ENCODE measurements around the gene ST6GALNAC3.

DNA sequence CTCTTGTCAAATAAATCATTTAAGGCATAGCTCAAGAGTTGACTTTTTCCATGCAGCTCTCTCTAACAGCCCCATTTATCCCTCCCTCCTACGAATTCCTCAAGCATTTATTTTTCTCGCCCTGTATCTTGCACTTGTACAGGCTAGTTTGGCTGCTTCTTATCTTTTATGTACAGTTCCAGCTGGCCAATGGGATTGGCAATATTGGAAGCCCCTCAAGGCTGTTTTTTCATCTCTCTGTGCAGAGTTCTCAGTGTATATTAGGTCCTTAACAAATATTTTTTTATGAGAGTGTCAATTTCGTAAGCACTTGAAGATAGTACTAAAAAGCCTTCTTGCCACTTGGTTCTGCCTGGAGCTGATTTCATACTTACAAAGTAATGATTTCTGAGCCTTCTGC lies 356.0 kb downstream of the ST6GALNAC3 start:
- TF ChIP-seq, protein P1, sequence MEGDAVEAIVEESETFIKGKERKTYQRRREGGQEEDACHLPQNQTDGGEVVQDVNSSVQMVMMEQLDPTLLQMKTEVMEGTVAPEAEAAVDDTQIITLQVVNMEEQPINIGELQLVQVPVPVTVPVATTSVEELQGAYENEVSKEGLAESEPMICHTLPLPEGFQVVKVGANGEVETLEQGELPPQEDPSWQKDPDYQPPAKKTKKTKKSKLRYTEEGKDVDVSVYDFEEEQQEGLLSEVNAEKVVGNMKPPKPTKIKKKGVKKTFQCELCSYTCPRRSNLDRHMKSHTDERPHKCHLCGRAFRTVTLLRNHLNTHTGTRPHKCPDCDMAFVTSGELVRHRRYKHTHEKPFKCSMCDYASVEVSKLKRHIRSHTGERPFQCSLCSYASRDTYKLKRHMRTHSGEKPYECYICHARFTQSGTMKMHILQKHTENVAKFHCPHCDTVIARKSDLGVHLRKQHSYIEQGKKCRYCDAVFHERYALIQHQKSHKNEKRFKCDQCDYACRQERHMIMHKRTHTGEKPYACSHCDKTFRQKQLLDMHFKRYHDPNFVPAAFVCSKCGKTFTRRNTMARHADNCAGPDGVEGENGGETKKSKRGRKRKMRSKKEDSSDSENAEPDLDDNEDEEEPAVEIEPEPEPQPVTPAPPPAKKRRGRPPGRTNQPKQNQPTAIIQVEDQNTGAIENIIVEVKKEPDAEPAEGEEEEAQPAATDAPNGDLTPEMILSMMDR (IDR thresholded peaks at IDR 0.05; ENCODE audit: low read length) = no peak
- TF ChIP-seq EZH2 (optimal IDR thresholded peaks at IDR 0.05; ENCODE audit: low read depth, low read length) = no peak

All from MM.1S (cell line).